C4-2B (cell line): ENCODE measurements around the gene PDK2.

Experiments used
- H3K27ac ChIP-seq: fragments of 450-650 bp; 2 replicates; pipeline ENCODE4 v1.5.1; 2017
- ZFX ChIP-seq: fragments of 450-650 bp; IDR thresholded peaks from 2 replicates; pipeline ENCODE4 v1.6.1; 2017
- TF ChIP-seq, protein P1 (sequence below): fragments of 450-650 bp; conservative IDR thresholded peaks from 2 replicates; pipeline ENCODE4 v1.5.1; 2017; ENCODE audit warnings: mild to moderate bottlenecking

The PDK2 gene

DNA sequence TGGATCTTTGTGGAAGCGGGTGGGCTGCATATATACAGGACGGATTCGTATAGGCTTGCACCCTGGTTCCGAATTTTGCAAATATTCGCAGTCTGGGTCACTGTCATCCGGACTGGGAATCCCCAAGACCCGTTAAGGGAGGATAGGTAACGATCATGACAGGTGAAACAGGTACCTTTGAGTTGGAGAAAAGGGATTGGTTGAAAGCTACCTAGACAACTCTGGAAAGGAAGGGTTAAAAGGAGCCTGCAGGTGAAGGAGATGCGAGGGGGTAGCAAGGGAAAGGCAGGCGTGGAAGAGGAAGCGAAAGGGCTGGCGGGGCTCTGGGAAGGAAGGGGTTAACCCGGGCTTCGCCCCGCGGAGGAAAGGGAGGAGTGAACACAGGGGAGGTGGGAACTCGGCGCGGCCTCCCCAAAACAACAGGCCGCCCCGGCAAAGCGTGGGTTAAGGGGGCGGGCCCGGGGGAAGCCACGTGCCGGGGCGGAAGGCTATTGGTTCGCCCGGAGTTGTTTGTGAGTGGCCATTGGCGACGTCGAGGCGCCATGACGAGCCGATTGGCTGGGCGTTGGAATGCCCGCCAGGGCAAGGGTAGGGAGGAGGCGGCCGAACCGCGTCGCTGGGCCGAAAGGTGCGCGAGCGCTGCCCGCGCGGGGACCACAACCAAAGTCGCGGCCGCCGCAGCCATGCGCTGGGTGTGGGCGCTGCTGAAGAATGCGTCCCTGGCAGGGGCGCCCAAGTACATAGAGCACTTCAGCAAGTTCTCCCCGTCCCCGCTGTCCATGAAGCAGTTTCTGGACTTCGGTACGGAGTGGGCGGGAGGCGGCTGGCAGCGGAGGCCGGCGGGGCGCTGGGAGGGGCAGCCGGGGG, at the start of gene PDK2:
Gene PDK2, plus strand, starts transcription at position 599 of the 867 bp plus-strand sequence. Its CDS starts 85 bp downstream, at position 684.
- peak; percentile 49; the same call in 1 of the 2 replicates for TF ChIP-seq ZFX
- TF ChIP-seq, protein P1, sequence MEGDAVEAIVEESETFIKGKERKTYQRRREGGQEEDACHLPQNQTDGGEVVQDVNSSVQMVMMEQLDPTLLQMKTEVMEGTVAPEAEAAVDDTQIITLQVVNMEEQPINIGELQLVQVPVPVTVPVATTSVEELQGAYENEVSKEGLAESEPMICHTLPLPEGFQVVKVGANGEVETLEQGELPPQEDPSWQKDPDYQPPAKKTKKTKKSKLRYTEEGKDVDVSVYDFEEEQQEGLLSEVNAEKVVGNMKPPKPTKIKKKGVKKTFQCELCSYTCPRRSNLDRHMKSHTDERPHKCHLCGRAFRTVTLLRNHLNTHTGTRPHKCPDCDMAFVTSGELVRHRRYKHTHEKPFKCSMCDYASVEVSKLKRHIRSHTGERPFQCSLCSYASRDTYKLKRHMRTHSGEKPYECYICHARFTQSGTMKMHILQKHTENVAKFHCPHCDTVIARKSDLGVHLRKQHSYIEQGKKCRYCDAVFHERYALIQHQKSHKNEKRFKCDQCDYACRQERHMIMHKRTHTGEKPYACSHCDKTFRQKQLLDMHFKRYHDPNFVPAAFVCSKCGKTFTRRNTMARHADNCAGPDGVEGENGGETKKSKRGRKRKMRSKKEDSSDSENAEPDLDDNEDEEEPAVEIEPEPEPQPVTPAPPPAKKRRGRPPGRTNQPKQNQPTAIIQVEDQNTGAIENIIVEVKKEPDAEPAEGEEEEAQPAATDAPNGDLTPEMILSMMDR: no peak
- H3K27ac ChIP-seq: peak within 1 kb of the TSS; percentile 73

DNA sequence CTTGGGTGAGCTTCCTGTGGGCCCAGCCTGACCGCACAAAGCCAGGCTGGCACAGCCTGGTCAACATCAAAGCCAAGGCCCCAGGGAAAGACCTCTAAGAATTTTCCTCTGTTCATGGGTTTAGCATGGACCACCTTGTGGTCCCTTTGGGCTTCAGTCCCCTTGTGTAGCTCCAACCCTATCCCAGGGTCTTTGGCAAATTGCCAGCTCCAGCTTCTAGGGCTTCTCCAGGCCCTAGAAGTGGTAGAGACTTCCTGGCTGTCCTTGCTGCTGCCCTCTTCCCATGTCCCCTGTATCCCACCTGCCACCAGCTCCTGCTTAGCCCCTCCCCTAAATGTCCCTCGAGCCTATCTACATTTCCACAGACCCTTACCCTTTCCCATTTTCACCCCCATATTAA, 49.0 kb upstream of the PDK2 start:
- no peak overlapping the region for H3K27ac ChIP-seq
- TF ChIP-seq ZFX: no peak

DNA sequence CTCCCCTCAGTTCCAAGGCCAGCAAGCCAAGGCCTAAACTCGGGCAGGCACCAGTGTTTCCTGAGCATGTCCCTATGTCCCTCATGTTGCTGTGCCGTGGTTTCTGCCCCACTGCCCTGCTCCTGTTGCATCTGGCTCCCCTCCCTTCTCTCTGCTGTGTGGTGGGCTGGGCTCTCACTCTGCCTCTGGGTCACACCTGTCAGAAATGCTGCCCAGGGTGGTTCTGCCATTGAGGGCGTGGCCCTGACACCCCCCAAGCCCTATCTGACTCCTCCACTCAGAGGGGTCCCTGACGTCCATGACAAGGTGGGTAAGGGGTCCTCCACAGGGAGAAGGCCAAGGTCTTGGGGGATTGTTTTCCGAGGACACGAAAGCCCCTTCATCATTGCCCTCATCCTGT, 48.5 kb upstream of the PDK2 start:
- no peak overlapping the region for H3K27ac ChIP-seq

DNA sequence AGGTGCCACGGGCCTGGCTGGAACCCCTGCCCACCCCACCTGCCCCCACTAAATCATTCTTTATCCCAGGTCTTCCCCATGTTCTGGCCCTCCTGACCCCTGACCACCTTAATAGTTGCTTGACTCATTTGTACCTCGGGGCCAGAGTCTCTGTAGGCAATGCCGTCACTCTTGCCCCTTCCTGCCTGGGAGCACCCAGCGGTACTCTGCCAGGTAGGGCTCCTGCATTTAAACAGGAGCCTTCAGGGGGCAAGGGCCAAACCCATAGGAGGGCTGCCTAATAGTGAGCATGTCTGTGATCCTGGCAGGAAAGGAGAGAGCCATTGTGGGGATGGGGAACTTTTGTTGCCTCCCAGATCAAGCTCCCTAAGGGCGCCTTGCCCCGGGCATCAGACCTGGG, 48.1 kb upstream of the PDK2 start:
- TF ChIP-seq, protein P1: no peak
- no peak for TF ChIP-seq ZFX
- no peak overlapping the region for H3K27ac ChIP-seq

More for the DNA sequence above, 48.5 kb upstream of the PDK2 start:
- no peak for TF ChIP-seq ZFX
- TF ChIP-seq, protein P1: no peak

DNA sequence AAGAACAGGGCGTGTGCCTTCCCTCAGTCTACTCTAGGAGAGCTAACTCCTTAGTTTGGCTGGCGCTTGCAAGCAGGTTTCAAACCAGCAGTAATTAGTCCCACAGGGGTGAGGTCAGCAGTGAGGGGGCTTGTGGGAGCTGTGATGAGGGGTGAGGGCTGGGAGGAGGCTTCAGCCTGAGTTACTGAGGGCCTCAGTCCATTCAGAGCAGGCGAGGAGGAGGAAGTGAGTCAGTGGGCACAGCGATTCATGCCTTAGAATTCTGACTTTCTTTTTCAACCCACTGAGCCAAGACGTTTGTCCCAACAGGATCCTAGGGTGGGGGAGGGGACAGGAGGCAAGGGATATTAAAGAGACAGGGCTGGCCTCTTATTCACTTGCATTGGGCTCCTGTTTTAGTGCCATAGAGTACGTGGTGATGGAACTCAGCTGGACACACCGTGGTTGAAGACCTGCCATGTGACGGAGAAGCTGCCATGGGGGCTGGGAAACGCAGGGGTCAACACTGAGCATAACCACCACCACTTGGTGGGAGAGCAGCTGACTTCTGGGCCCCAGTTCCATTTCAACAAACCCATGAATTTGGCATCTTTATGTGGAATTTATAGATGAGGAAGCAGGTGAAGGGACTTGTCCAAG, 47.5 kb upstream of the PDK2 start:
- TF ChIP-seq, protein P1: no peak
- no peak for TF ChIP-seq ZFX

DNA sequence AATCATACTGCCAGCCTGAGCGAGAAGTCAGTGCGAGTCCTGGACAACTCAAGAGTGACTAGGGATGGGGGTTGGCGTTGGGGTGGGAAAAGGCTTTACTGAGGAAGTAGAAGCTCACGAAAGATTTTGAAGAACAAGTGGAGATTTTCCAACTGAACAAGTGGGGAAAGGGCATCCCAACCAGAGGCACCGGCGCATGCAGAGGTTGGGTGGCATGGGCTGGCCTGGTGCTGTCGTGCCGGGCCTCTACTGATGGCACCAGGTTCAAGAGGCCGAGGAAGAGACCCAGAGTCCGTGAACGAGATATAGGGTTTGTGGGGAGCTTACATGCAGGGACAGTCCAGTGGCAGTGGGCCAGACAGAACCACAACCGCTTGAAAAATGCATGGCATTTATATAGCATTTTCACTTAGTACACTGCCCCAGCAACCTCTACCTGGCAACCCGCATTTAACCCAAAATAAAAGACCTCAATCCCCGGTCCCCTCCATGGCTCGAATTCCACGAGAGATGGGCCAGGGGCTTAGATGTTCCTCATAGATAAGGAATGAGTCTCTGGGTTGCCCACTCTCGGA, 46.9 kb upstream of the PDK2 start:
- no peak for TF ChIP-seq ZFX
- TF ChIP-seq, protein P1: no peak
- H3K27ac ChIP-seq: no peak overlapping the region

More for the DNA sequence above, 47.5 kb upstream of the PDK2 start:
- no peak overlapping the region for H3K27ac ChIP-seq

DNA sequence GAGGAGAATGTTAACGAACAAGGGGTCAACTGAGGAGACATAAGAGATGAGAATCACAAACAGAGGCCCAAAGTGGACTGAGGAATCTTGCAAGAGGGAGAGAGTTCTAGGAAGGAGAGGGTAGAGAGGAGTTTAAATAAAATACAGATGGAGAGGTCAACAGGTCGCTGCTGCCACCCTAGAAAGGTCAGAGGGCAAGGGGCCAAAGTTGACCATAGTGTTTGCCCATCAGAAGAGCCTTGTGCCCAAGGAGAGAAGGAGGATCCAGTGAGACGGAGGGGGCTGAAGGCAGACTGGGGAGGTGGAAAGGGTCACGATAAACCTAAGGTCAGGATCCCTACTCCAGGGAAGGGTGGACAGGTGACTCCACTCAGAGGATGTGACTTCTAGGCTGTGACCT, 46.2 kb upstream of the PDK2 start:
- H3K27ac ChIP-seq: no peak overlapping the region
- no peak for TF ChIP-seq ZFX
- TF ChIP-seq, protein P1: no peak
